Type B pancreatic cell (in vitro differentiated cells): ENCODE measurements around the gene SDK1. TPM values are rescaled to one million over a fixed set of nuclear protein-coding genes. Genes with fewer than 3 reads are reported as not detected.
A peak's percentile ranks its signal among the peaks of the same experiment; 100 is the strongest.

ENCODE experiments used
- DNase-seq: peaks from one replicate; pipeline ENCODE4 v3.0.0; 2021; ENCODE audit warnings: mixed read lengths; ENCODE audit not compliant: unreplicated experiment; ENCODE audit errors: extremely low spot score
- H3K27ac Mint-ChIP-seq: 2 replicates; pipeline ENCODE4 v1.8.0; 2021; ENCODE audit warnings: mild to moderate bottlenecking, mixed read lengths
- H3K27me3 Mint-ChIP-seq: 2 replicates; pipeline ENCODE4 v1.8.0; 2021; ENCODE audit warnings: mixed read lengths
- H3K36me3 Mint-ChIP-seq: 2 replicates; pipeline ENCODE4 v1.8.0; 2021; ENCODE audit warnings: mixed read lengths
- H3K4me1 Mint-ChIP-seq: one replicate; pipeline ENCODE4 v1.8.0; 2021; ENCODE audit warnings: mixed read lengths; ENCODE audit not compliant: unreplicated experiment
- H3K4me3 Mint-ChIP-seq: 2 replicates; pipeline ENCODE4 v1.8.0; 2021; ENCODE audit warnings: mild to moderate bottlenecking, mixed read lengths
- H3K9me3 Mint-ChIP-seq: 2 replicates; pipeline ENCODE4 v1.8.0; 2021; ENCODE audit warnings: mixed read lengths
- total RNA-seq: library from RNA; stranded (reverse); gene quantifications from 2 replicates; pipeline ENCODE4 v1.2.1, GENCODE V29; 2021; ENCODE audit warnings: low replicate concordance
- TF ChIP-seq, protein P1 (sequence below): fragments of 200-600 bp; sonication (generic); conservative IDR thresholded peaks from 2 replicates; pipeline ENCODE4 v1.5.0; 2021; ENCODE audit warnings: antibody characterized with exemption, mild to moderate bottlenecking

Gene SDK1
- total RNA-seq, 1 donor from 2014 or later = 26.1 TPM

GRCh38 chr7:3585826-3586225 is 284.8 kb downstream of the SDK1 start:
- H3K9me3 Mint-ChIP-seq = no peaks in the 10 kb centered on the region
- no peak for DNase-seq
- TF ChIP-seq, protein P1, sequence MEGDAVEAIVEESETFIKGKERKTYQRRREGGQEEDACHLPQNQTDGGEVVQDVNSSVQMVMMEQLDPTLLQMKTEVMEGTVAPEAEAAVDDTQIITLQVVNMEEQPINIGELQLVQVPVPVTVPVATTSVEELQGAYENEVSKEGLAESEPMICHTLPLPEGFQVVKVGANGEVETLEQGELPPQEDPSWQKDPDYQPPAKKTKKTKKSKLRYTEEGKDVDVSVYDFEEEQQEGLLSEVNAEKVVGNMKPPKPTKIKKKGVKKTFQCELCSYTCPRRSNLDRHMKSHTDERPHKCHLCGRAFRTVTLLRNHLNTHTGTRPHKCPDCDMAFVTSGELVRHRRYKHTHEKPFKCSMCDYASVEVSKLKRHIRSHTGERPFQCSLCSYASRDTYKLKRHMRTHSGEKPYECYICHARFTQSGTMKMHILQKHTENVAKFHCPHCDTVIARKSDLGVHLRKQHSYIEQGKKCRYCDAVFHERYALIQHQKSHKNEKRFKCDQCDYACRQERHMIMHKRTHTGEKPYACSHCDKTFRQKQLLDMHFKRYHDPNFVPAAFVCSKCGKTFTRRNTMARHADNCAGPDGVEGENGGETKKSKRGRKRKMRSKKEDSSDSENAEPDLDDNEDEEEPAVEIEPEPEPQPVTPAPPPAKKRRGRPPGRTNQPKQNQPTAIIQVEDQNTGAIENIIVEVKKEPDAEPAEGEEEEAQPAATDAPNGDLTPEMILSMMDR = no peak
- H3K4me1 Mint-ChIP-seq = no peaks in the 10 kb centered on the region
- peaks cover 4% of the 10 kb centered on the region for H3K36me3 Mint-ChIP-seq
- H3K4me3 Mint-ChIP-seq = no peak overlapping the region
- H3K27ac Mint-ChIP-seq = no peak overlapping the region
- H3K27me3 Mint-ChIP-seq = no peaks in the 10 kb centered on the region

DNA sequence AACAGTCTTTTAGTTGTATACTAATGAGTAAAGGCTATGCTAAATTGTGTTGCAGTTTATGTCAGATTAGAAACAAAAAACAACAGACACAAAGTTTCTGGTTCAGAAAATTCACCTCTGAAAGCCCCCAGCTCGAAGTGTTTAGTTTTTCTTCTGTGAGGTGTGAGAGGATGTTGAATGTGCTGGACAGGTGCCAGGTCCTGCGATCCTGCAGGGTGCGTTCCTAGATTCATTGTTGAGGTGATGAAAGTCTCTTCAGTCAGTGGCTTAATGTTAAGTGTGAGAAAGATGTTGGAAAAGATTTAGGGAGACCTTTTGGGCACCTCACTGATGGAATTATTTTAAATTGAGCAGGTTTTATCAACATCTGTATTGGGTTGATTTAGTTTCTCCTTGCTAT is 287.3 kb downstream of the SDK1 start:
- TF ChIP-seq, protein P1 = no peak
- no peak overlapping the region for H3K27ac Mint-ChIP-seq
- H3K9me3 Mint-ChIP-seq = no peaks in the 10 kb centered on the region
- no peaks in the 10 kb centered on the region for H3K27me3 Mint-ChIP-seq
- DNase-seq = no peak
- H3K4me1 Mint-ChIP-seq = peaks cover 19% of the 10 kb centered on the region
- no peaks in the 10 kb centered on the region for H3K36me3 Mint-ChIP-seq
- H3K4me3 Mint-ChIP-seq = no peak overlapping the region

GRCh38 chr7:3589752-3590151 is 288.7 kb downstream of the SDK1 start:
- H3K36me3 Mint-ChIP-seq = no peaks in the 10 kb centered on the region
- H3K27ac Mint-ChIP-seq = no peak overlapping the region
- H3K4me3 Mint-ChIP-seq = no peak overlapping the region
- H3K27me3 Mint-ChIP-seq = no peaks in the 10 kb centered on the region
- no peak for DNase-seq
- TF ChIP-seq, protein P1 = no peak
- no peaks in the 10 kb centered on the region for H3K9me3 Mint-ChIP-seq
- peaks cover 19% of the 10 kb centered on the region for H3K4me1 Mint-ChIP-seq

DNA sequence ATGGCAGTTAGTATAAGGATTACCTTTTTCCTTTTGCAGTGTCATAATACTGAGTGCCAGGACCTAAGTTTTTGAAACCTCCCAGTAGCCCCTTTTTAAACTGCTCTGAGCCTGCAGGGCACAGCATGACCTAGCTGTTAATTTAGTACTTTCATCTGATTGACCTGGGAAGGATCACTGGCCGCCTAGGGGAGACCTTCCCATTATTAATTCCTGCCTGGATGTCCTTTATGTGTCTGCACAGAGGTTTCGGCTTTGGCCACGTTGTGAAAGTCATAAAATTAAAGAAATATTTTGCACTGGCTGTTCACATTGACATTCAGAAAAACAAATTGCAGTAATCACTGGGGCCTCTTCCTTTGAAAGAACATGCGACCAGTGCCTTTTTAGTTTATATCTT is 290.2 kb downstream of the SDK1 start:
- Mint-ChIP-seq H3K4me3 (peak overlapping the region; percentile 23), H3K4me1 (peaks cover 19% of the 10 kb centered on the region), H3K36me3 (no peaks in the 10 kb centered on the region), H3K27ac (no peak overlapping the region), H3K27me3 (no peaks in the 10 kb centered on the region), H3K9me3 (no peaks in the 10 kb centered on the region)
- TF ChIP-seq, protein P1 = no peak
- no peak for DNase-seq

- TF ChIP-seq, protein P1 = no peak
- no peak overlapping the region for H3K27ac Mint-ChIP-seq
- H3K4me1 Mint-ChIP-seq = peaks cover 19% of the 10 kb centered on the region
- peak overlapping the region; percentile 27 for H3K4me3 Mint-ChIP-seq
- H3K36me3 Mint-ChIP-seq = no peaks in the 10 kb centered on the region
- H3K27me3 Mint-ChIP-seq = no peaks in the 10 kb centered on the region
- DNase-seq = no peak
- H3K9me3 Mint-ChIP-seq = no peaks in the 10 kb centered on the region
These were observed 290.9 kb downstream of the SDK1 start for GRCh38 chr7:3591944-3592343.
